GM19468 (cell line): ENCODE measurements around the gene CDK15.
"Not testable (repeated sequence)": the region's sequence is repeated elsewhere in the genome, so short reads cannot be mapped to it uniquely, and the experiment has no call there.

Source experiments
- ATAC-seq: cut with Tn5 transposase; IDR thresholded peaks from one replicate; pipeline ENCODE4 v1.9.1; 2021; ENCODE audit warnings: mild to moderate bottlenecking, moderate library complexity, moderate number of reproducible peaks; ENCODE audit not compliant: unreplicated experiment; ENCODE audit errors: extremely low read depth

The CDK15 gene

DNA sequence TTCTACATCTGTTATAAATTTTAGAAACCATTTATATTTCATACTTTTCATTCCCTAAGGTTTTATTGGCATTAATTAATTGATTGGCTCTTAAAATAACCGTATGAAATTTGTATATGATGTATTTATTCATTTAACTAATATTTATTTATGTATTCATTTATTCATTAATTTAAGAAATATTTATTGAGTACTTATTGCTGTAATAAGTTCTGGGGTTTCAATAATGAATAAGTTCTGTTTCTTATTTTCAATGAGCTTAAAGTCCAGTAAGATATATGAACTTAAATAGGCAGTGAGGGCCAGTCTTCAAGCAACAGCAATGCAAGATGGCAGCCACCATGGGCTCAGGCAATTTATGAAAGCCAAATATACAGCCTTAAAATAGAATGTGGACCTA, 17.9 kb downstream of the CDK15 start:
- no peak for ATAC-seq

- no peak for ATAC-seq
These were observed 21.3 kb downstream of the CDK15 start for GRCh38 chr2:201827621-201828020.

DNA sequence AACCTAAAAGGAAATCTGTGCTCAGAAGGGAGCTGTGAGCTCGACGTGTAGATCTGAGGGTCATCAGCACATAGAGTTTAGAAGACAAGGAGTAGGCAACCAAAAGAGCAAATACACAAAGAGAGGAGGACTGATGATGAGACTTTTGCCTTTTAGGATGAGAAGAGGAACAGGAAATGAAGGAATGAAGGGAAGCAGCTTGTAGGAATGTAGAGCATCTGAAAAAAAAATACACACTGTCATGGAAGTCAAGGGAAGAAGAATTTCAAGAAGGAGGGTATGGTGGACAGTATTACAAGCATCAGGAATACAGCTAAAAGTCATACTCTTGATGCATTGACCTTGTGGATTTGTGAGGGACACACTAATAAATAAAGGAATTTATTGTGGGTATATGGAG, 21.9 kb downstream of the CDK15 start:
- no peak for ATAC-seq

DNA sequence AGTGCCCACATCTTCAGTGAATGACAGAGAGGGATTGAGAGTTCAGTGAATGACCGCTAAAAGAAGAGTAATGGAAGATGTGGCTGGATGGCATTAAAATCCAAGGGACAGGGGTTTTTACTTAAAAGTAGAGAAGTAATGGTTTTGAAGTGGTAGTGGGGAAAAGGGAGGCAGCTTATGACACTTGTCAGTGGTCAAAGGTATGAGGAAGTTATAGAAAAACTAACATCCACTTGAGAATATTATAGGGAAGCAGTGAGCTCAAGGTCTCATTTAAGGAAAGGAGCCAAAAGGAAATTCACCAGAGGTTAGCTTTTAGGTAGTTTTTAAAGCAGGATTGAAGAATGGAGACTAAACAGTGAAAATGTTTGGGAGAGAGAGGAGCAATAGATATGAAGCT, 24.3 kb downstream of the CDK15 start:
- no peak for ATAC-seq

GRCh38 chr2:201831469-201831868, 25.1 kb downstream of the CDK15 start:
- ATAC-seq = no peak

- ATAC-seq = no peak
These were observed 27.4 kb downstream of the CDK15 start for GRCh38 chr2:201833781-201834180.

DNA sequence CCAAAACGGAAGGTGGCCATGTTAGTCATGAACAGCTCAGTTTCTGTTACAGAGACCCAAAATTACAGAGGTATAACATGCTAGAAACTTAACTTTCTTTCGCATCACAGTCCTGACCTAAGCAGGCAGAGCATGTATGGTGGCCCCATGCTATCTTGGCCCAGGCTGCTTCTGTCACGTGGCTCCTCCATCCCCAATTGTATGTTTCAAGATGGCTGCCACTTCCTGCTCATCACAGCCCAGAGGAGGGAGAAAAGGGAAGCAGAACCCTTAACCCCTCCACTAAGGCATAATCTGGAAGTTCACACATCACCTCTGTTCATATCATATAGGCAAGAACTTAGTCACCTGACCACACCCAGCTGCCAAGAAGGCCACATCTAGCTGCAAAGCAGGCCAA, 28.7 kb downstream of the CDK15 start:
- ATAC-seq = no peak

- ATAC-seq = no peak
These were observed 31.1 kb downstream of the CDK15 start for GRCh38 chr2:201837391-201837790.

DNA sequence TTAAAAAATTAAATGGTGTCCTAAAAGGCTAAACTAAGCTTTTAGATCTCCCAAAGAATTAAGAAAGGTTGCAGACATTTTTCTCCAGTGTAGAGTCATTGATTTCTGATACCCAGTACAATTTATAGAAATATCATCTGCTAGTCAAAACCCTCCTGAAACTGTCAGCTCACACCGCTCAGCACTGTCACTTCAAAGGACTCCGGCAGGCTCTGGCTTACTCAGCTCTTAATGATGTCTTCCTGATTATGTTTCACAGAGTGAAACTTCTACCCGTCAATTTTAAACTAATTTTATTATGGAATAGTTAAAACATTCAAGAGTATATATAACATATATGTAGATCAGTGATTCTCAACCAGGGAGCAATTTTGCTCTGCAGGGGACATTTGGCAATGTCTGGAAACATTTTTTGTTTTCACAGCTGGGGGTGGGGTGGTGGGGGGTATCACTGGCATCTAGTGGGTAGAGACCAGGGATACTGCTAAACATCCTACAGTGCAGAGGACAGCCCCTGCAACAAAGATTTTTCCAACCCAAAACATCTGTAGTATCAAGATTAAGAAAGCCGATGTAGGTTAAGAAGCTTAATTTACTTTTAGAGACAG, 31.6 kb downstream of the CDK15 start:
- no peak for ATAC-seq

DNA sequence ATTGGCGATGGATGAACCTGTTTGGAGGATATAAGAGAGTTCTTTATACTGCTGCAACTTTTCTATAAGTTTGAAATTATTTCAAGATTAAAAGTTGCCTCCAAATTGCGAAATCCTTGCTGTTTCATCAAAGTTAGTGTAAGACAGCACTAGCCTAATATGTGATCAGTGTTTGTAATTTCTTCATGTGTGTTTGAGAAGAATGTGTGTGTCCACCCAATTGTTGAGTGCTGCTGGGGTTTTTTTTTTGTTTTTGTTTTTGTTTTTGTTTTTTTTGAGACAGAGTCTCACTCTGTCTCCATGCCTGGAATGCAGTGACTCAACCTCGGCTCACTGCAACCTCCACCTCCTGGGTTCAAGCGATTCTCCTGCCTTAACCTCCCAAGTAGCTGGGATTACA, 33.4 kb downstream of the CDK15 start:
- ATAC-seq = no peak

GRCh38 chr2:201840726-201841125, 34.4 kb downstream of the CDK15 start:
- no peak for ATAC-seq

GRCh38 chr2:201842131-201842860, 36.0 kb downstream of the CDK15 start:
- ATAC-seq = no peak

DNA sequence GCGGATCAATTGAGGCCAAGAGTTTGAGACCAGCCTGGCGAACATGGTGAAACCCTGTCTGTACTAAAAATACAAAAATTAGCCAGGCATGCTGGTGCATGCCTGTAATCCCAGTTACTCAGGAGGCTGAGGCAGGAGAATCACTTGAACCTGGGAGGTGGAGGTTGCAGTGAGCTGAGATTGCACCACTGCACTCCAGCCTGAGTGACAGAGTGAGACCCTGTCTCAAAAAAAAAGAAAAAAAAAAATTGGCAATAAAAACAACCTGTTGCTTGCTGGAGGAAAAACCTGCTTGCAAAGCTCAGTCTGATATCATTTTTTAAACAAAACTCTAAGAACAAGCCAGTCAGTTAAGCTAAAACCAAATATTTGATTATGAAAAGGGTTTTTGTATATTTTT, 38.6 kb downstream of the CDK15 start:
- ATAC-seq = not testable (repeated sequence)

DNA sequence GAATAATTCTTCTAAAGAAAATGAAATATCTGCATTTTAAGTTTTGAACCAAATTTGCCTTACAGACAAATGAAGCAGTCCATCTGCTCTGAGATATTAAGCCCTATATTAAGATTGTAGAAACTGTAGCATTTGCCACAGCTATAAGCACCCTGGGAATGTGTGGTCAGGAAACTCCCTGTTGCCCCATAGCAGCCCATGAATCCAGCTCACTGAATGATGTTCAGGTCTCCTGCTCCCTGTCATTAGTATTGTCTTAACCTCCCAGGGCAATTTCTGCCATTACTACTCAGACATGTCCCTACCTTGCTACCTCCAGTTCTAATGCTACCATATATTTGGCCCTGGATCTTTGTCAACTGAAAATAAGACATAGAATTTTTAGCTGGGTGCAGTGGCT, 41.1 kb downstream of the CDK15 start:
- no peak for ATAC-seq

GRCh38 chr2:201852462-201852861, 46.1 kb downstream of the CDK15 start:
- ATAC-seq = no peak

DNA sequence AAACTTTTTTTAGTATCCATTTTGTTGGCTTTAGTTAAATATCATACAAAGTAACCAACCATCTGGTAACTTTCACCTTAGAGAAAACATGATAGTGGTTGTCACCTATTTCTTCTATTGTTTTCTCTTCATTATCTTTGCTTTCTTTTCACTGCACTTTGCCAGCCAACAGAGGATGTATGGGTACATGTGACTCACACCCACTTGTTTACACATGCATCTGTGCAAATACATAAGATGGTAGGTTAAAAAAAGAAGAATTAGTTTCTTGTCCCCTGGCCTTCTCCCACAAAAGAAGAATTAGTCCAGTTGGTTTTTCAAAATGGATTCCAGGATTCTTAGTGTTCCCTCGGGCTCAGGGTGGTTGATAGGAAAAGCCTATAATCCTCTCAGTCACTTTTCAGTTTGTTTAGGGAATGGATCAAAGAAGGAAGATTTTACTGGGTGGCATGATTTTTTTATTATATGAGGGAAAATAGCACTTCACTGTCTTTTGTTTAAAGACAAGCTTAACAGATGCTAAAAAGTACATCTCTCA, 46.6 kb downstream of the CDK15 start:
- no peak for ATAC-seq

GRCh38 chr2:201854221-201854801, 48.0 kb downstream of the CDK15 start:
- no peak for ATAC-seq

- no peak for ATAC-seq
These were observed 48.5 kb downstream of the CDK15 start for GRCh38 chr2:201854841-201855240.

- ATAC-seq = no peak
These were observed 49.0 kb downstream of the CDK15 start for GRCh38 chr2:201855356-201855755.

DNA sequence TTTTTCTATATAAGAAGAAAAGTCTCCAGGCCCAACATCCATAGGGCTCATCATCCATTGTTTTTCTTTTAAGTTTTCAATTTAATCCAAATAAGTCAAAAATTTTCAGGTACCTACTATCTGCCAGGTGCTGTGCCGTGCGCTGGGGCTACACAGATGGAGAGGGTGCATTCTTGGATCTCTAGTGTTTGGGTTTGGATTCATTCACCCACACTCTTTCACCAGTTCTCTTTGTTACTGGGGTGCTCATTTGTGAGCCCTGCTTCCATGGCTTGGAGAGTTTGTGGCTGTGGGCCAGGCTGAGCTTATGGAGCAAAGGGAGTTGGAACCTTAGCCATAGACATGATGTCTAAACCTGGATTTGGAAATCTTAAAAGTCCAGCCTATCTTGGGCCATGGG, 51.0 kb downstream of the CDK15 start:
- no peak for ATAC-seq
